ENCODE results near the gene RAP2B.

The RAP2B gene

GRCh38 chr3:153138276-153139210 lies 23.5 kb upstream of the RAP2B start:
- TF ChIP-seq, protein P1, sequence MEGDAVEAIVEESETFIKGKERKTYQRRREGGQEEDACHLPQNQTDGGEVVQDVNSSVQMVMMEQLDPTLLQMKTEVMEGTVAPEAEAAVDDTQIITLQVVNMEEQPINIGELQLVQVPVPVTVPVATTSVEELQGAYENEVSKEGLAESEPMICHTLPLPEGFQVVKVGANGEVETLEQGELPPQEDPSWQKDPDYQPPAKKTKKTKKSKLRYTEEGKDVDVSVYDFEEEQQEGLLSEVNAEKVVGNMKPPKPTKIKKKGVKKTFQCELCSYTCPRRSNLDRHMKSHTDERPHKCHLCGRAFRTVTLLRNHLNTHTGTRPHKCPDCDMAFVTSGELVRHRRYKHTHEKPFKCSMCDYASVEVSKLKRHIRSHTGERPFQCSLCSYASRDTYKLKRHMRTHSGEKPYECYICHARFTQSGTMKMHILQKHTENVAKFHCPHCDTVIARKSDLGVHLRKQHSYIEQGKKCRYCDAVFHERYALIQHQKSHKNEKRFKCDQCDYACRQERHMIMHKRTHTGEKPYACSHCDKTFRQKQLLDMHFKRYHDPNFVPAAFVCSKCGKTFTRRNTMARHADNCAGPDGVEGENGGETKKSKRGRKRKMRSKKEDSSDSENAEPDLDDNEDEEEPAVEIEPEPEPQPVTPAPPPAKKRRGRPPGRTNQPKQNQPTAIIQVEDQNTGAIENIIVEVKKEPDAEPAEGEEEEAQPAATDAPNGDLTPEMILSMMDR (conservative IDR thresholded peaks at IDR 0.05; ENCODE audit: low read depth, low read length) = no peak
- H4K20me1 ChIP-seq (ENCODE audit: insufficient read depth) = no peaks in the 10 kb centered on the region
- peak overlapping the region; percentile 90 for H3K27ac ChIP-seq
- H3K9ac ChIP-seq = peak overlapping the region; percentile 56
- H3K36me3 ChIP-seq (ENCODE audit: insufficient read depth) = no peaks in the 10 kb centered on the region
- peak overlapping the region; percentile 28 for H2AFZ ChIP-seq (ENCODE audit: low read depth)
- H3K4me2 ChIP-seq = peak overlapping the region; percentile 60
- peaks cover 59% of the 10 kb centered on the region for H3K4me1 ChIP-seq (ENCODE audit: low read depth, poor library complexity, severe bottlenecking)
- no peak overlapping the region for H3K4me3 ChIP-seq (IDR thresholded peaks at IDR 0.05; ENCODE audit: insufficient read depth, low read depth, low read length)
- no peaks in the 10 kb centered on the region for H3K27me3 ChIP-seq (ENCODE audit: insufficient read depth, low read depth)
- no peaks in the 10 kb centered on the region for H3K79me2 ChIP-seq (ENCODE audit: insufficient read depth, low read depth)

DNA sequence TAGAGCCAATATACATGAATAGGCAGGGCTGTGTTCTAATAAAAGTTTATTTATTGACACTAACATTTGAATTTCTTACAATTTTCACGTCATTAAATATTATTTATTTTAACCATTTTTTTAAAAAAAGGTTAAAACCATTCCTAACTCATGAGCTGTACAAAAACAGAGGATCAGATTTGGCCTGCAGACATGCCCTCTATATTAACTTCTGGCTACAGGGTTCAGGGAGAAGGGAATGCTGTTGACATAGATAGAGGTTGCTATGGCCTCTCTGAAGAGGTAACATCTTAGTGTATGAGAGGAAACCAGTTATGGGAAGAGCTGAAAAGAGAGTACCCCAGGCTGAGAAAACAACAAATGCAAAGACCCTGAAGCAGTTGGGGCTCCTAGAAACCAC lies 19.1 kb upstream of the RAP2B start:
- Histone ChIP-seq H3K4me1 (ENCODE audit: low read depth, poor library complexity, severe bottlenecking) (peaks cover 70% of the 10 kb centered on the region), H2AFZ (ENCODE audit: low read depth) (no peak overlapping the region), H3K4me3 (IDR thresholded peaks at IDR 0.05; ENCODE audit: insufficient read depth, low read depth, low read length) (no peak overlapping the region), H3K36me3 (ENCODE audit: insufficient read depth) (no peaks in the 10 kb centered on the region), H4K20me1 (ENCODE audit: insufficient read depth) (no peaks in the 10 kb centered on the region), H3K27ac (no peak overlapping the region), H3K9ac (no peak overlapping the region), H3K4me2 (no peak overlapping the region), H3K79me2 (ENCODE audit: insufficient read depth, low read depth) (0 out of 2 replicates have a peak, but pooled peaks cover 3% of the 10 kb centered on the region), H3K27me3 (ENCODE audit: insufficient read depth, low read depth) (no peaks in the 10 kb centered on the region)
- TF ChIP-seq, protein P1 (conservative IDR thresholded peaks at IDR 0.05; ENCODE audit: low read depth, low read length) = no peak

GRCh38 chr3:153144071-153144470 lies 18.0 kb upstream of the RAP2B start:
- TF ChIP-seq, protein P1 (conservative IDR thresholded peaks at IDR 0.05; ENCODE audit: low read depth, low read length) = no peak
- no peaks in the 10 kb centered on the region for H3K27me3 ChIP-seq (ENCODE audit: insufficient read depth, low read depth)
- peak overlapping the region; percentile 83; the same call in 1 of the 2 replicates for H3K4me2 ChIP-seq
- H4K20me1 ChIP-seq (ENCODE audit: insufficient read depth) = no peaks in the 10 kb centered on the region
- H2AFZ ChIP-seq (ENCODE audit: low read depth) = no peak overlapping the region
- no peak overlapping the region for H3K4me3 ChIP-seq (IDR thresholded peaks at IDR 0.05; ENCODE audit: insufficient read depth, low read depth, low read length)
- peaks cover 60% of the 10 kb centered on the region for H3K4me1 ChIP-seq (ENCODE audit: low read depth, poor library complexity, severe bottlenecking)
- no peak overlapping the region for H3K27ac ChIP-seq
- H3K36me3 ChIP-seq (ENCODE audit: insufficient read depth) = no peaks in the 10 kb centered on the region
- H3K79me2 ChIP-seq (ENCODE audit: insufficient read depth, low read depth) = 0 out of 2 replicates have a peak, but pooled peaks cover 3% of the 10 kb centered on the region
- no peak overlapping the region for H3K9ac ChIP-seq

DNA sequence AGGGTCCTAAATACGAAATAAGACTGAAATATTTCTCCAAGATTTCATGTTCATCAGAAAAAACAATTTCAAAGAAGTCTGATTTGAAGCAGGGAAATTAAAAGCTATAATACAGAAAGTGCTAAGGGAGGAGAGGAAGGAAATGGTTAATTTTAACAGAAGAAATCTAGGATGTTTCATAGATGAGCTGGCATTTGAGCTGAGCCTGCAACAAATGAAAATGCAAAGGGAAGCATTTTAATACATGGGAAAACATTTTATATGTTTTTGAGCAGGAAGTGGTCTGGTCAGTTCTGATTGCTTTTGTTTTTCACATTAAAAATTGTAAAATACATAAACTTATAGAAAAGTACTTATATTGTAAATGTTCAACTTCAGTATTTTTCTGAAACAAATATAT lies 17.2 kb upstream of the RAP2B start:
- H3K4me2 ChIP-seq = peak overlapping the region; percentile 83
- peaks cover 53% of the 10 kb centered on the region for H3K4me1 ChIP-seq (ENCODE audit: low read depth, poor library complexity, severe bottlenecking)
- H3K79me2 ChIP-seq (ENCODE audit: insufficient read depth, low read depth) = 0 out of 2 replicates have a peak, but pooled peaks cover 3% of the 10 kb centered on the region
- no peak overlapping the region for H3K9ac ChIP-seq
- H3K36me3 ChIP-seq (ENCODE audit: insufficient read depth) = no peaks in the 10 kb centered on the region
- H2AFZ ChIP-seq (ENCODE audit: low read depth) = no peak overlapping the region
- H4K20me1 ChIP-seq (ENCODE audit: insufficient read depth) = no peaks in the 10 kb centered on the region
- no peak overlapping the region; the same call in 1 of the 2 replicates for H3K27ac ChIP-seq
- no peaks in the 10 kb centered on the region for H3K27me3 ChIP-seq (ENCODE audit: insufficient read depth, low read depth)
- no peak overlapping the region for H3K4me3 ChIP-seq (IDR thresholded peaks at IDR 0.05; ENCODE audit: insufficient read depth, low read depth, low read length)
- TF ChIP-seq, protein P1 (conservative IDR thresholded peaks at IDR 0.05; ENCODE audit: low read depth, low read length) = no peak
